ENCODE measurements around the gene CUL1.

Gene CUL1

GRCh38 chr7:148774471-148774870 is 75.8 kb downstream of the CUL1 start:
- no peak for TF ChIP-seq CTCF (IDR thresholded peaks at IDR 0.05; ENCODE audit: borderline replicate concordance, insufficient read depth, low read depth, low read length)
- no peak overlapping the region for H3K4me3 ChIP-seq (ENCODE audit: low read depth, low read length)

GRCh38 chr7:148782757-148783456 is 84.2 kb downstream of the CUL1 start:
- no peak overlapping the region for H3K4me3 ChIP-seq (ENCODE audit: low read depth, low read length)
- TF ChIP-seq CTCF (IDR thresholded peaks at IDR 0.05; ENCODE audit: borderline replicate concordance, insufficient read depth, low read depth, low read length) = no peak

- no peak overlapping the region for H3K4me3 ChIP-seq (ENCODE audit: low read depth, low read length)
- no peak for TF ChIP-seq CTCF (IDR thresholded peaks at IDR 0.05; ENCODE audit: borderline replicate concordance, insufficient read depth, low read depth, low read length)
Observed at GRCh38 chr7:148783801-148784527, 85.3 kb downstream of the CUL1 start.

GRCh38 chr7:148787571-148788295 is 89.0 kb downstream of the CUL1 start:
- no peak for TF ChIP-seq CTCF (IDR thresholded peaks at IDR 0.05; ENCODE audit: borderline replicate concordance, insufficient read depth, low read depth, low read length)
- no peak overlapping the region for H3K4me3 ChIP-seq (ENCODE audit: low read depth, low read length)

GRCh38 chr7:148789220-148789619 is 90.5 kb downstream of the CUL1 start:
- TF ChIP-seq CTCF (IDR thresholded peaks at IDR 0.05; ENCODE audit: borderline replicate concordance, insufficient read depth, low read depth, low read length) = no peak

GRCh38 chr7:148790131-148790726 is 91.5 kb downstream of the CUL1 start:
- no peak for TF ChIP-seq CTCF (IDR thresholded peaks at IDR 0.05; ENCODE audit: borderline replicate concordance, insufficient read depth, low read depth, low read length)
- H3K4me3 ChIP-seq (ENCODE audit: low read depth, low read length) = no peak overlapping the region

More at GRCh38 chr7:148789220-148789619, 90.5 kb downstream of the CUL1 start:
- no peak overlapping the region for H3K4me3 ChIP-seq (ENCODE audit: low read depth, low read length)

Measured in GM12875 (cell line).